Activated CD8-positive, alpha-beta memory T cell treated with anti-CD3 and anti-CD28 coated beads, Interleukin-2, amount 50 U/mL, for 4 hours (primary cell): ENCODE measurements around the gene CRTAP.
"Not testable (repeated sequence)": the region's sequence is repeated elsewhere in the genome, so short reads cannot be mapped to it uniquely, and the experiment has no call there.

ENCODE experiments used
- DNase-seq: peaks from one replicate; pipeline ENCODE4 v3.0.0-alpha.2; 2020

Gene CRTAP

DNA sequence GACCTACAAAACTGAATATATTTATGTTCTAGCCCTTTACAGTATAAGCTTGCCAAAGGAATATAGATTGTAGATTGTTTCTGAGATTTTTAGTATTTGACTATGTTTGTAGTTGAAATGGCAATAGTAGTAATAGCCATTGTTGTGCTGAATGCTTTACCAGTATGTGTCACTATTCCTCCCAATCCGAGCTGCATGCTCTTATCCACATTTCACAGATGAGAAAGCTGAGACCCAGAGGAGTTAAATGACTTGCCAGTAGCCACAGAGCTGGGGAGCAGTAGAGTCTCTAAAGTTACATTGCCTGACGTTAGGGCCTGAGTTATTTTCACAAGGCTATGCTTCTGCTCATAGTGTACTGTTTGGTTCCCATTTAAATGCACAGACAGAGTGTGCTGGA lies 13.6 kb upstream of the CRTAP start:
- DNase-seq: no peak

DNA sequence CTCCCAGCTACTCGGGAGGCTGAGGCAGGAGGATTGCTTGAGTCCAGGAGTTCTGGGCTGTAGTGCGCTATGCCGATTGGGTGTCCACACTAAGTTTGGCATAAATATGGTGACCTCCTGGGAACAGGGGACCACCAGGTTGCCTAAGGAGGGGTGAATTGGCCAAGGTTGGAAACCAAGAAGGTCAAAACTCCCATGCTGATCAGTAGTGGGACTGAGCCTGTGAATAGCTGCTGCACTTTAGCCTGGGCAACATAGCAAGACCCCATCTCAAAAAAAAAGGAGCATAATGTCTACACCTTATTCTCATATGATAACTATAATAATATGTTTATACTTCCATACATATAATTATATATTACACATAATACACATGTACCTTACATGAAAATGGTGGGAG lies 10.8 kb upstream of the CRTAP start:
- DNase-seq: no peak

DNA sequence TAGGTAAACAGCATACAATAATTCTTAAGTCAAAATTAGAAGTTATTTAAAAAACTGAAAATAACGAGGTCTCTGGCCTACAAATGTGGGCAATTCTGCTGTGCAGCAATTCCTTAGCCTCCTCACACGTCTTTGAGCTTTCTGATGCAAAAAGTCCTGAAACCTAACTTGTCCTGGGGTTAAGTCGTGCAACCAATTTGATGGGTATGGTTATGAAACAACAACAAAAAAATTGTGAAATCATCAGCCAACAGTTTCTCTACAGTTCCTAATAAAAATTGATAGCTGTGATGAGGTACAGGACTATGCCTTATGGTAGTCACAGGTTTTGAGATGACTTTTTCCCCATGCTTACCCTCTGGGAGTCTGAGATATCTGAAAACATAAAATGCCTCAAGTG lies 10.3 kb upstream of the CRTAP start:
- DNase-seq: no peak

DNA sequence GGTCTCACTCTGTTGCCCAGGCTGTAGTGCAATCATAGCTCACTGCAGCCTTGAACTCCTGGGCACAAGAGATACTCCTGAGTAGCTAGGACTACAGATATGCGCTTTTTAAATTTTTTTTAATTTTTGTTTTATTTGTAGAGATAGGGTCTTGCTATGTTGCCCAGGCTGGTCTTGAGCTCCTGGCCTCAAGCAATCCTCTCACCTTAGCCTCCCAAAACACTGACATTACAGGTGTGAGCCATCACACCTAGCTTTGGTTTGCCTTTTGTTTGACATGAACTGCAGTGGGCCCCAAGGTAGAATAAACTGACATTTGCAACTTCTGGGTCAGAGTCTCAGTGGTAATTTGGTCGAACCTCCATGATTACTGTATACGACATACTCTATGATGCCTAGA lies 9.0 kb upstream of the CRTAP start:
- DNase-seq: no peak

DNA sequence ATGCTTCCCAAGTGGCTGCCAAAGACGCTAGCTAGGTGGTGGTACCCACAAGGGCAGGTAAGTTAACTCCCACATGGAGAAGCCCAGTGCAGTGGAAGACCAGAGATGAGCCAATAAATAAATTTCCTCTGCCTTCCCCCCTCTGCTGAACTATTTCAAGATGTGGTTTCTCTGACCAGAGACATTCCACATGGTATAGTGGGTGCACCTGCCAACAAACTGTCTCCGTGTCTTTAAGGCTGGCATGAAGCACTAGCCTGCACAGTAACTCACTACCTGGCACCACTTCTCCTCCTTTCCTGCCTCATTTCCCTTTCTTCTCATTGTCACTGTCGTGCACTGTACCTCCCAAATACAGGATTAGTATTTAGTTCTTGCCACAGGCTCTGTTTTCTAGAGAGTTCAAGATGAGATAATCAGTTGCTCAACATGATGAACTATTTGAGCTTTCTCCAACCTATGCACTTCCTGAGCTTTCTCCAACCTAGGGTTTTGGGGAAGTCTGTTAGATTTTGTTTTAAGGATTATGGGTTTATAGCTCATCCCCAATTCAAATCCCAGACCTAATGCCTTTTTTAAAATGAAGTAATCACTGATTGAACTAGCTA lies 8.4 kb upstream of the CRTAP start:
- DNase-seq: no peak

DNA sequence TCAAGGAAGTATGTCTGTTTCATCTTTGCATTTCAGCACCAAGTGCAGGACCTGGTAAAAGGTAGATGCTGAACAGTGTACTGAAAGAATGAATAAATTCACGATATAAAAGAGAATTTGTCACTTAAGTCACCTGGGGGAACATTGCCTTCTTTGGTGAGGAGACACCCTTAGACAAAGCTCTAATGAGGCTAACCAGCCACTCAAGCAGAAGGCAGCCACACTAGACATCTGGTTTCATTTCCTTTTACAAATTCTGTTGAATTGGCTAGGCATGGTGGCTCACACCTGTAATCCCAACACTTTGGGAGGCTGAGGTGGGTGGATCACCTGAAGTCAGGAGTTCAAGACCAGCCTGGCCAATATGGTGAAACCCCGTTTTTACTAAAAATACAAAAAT lies 7.0 kb upstream of the CRTAP start:
- DNase-seq: not testable (repeated sequence)

DNA sequence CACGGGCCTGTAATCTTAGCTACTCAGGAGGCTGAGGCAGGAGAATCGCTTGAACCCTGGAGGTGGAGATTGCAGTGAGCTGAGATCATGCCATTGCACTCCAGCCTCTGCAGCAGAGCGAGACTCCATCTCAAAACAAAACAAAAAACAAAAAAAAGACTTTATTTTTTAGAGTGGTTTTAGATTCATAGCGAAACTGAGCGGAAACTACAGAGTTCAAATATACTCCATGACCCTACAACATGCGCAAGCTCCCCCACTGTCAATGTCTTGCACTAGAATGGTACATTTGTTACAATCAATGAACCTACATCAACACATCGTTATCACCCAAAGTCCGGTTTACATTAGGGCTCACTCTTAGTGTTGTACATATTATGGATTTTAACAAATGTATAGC lies 2.2 kb upstream of the CRTAP start:
- DNase-seq: no peak

DNA sequence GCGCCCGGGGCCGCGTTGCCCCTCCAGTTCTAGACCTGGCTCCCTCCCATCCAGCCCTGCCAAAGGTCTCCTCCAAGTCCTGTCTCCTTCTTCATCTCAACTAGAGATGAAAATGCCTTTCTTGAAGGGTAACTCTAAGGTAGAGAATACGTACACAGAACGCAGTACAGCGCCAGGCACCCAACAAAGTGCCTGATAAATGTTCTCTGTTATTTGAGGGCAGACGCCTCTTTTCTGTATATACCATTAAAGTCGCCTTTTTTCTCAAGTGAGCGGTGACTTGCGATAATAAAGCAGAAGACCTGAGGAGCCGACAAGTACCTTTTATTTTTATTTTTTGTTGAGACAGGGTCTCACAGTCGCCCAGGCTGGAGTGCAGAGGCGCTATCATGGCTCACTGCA lies 809 bp downstream of the CRTAP start:
- DNase-seq: no peak

DNA sequence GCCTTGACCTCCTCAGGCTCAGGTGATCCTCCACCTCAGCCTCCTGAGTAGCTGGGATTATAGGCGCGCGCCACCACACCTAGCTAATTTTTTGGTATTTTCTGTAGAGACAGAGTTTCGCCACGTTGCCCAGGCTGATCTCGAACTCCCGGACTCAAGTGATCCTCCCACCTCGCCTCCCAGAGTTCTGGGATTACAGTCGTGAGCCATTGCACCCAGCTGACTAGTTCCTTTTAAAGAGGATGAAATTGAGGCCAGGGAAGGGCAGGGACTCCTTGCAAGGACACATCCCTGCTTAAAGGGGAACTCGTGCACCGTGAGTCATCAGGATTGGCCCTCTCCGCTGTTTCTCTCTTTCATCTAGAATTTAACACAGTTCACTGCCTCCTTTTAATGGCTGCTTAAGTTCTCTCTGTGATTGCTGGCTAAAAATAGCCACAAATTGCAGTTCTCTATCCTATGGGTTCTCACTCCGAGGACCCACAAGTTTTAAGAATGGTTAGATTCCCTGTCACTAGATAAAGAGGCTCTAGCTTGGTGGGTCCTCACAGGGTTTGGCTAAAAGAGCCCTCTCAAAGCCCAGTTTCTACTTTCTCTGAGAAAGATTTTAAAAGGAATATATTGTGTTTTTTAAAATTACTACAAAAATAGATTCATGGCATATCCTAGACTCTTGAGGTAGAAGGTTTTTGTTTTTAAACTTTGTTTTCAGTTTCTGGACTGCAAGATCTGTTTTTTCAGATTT lies 1.4 kb downstream of the CRTAP start:
- DNase-seq: no peak

DNA sequence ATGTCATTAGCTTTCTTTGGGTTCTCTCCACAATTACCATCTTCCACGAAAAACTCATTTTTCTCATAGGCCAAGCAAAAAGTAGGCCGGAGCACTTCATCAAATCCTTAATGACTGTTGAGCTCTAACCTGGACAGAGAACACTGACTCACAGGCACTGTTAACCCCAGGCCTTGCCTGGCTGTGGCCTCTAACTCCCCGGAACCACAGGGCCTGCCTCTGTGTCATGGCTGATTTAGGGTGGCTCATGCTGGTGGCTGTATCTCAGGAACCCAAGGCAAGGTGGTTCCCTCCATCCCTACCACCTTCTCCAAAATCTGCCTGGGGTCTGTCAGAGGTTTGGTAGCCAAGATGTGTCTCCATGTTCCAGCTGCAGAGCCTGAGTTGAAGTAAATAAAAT lies 3.6 kb downstream of the CRTAP start:
- DNase-seq: no peak

DNA sequence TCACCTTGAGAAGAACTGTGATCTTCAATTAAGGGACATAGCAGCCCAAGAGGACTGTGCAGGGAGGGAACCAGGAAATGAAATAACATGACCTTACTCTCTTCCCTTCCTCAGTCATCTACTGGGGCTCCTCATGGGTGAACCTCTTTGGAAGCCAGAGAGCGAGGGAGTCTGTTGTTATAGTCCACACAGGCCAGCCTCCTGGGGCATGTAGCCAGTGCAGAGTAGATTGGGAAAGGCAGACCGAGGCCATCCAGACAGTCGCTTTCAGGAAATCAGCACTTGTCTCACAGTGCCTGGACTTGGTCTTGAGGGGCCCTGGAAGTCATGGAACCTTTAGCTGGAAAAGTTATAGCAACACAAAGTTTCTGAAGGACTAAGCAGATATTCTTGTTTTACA lies 6.1 kb downstream of the CRTAP start:
- DNase-seq: no peak

DNA sequence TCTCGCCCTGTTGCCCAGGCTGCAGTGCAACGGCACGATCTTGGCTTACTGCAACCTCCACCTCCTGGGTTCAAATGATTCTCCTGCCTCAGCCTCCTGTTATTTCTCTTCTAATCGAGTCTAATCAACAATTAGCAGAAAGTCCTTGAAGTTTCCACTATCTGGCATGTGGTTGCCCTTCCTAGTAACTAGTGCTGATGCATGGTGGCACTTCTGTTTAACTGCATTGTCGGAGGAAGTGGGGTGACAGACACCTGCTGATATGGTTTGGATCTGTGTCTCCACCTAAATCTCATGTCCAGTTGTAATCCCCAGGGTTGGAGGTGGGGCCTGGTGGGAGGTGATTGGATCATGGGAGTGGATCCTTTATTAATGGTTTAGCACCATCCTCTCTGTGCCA lies 9.2 kb downstream of the CRTAP start:
- DNase-seq: no peak

DNA sequence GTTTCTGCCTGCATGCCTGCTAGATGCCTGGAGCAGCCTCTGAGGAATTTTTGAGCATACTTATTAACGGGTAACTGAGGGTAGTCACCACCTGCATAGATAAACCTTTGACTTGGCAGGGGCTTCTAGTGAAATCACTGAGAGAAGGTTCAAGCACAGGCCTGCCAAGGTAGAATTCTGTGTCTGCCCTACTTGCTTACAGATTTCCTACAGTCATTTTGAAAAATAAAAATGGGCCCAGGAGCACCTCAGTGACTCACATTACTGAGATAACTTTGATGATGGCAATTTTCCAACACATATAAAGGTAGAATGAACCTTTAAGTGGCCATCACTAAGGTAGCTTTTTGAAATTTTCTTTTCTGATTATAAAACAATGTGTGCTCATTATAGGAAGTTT lies 10.8 kb downstream of the CRTAP start:
- DNase-seq: no peak

DNA sequence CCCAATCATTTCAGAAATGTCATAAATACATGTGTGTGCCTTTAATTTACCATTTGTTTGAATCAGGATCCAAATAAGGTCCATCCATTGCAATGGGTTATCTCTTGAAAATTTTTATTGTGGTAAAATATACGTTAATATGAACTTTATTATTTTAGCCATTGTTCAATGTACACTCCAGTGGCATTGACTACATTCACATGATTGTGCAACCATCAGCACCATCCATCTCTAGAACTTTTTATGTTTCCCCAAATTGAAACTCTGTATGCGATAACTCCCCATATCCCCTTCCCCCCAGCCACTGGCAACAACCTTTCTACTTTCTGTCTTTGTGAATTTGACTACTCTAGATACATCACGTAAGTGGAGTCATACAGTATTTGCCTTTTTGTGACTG lies 12.0 kb downstream of the CRTAP start:
- no peak for DNase-seq

DNA sequence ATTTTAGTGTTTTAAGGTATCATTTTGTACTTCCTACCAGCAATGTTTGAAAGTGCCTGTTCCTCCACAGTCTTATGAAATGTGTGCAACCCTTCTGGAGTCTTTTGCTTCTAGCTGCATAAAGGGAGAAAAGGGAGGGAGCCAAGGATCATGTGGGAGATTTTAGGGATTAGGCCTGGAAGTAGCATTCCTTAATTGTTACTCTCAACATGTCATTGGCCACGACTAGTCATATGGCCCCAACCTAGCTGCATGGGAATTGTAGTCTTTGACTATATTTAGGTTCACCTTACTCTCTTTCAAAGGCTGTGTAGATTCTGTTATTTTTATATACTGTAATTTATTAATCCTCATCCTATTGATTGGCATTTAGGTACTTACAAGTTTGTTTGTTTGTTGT lies 14.9 kb downstream of the CRTAP start:
- DNase-seq: no peak

DNA sequence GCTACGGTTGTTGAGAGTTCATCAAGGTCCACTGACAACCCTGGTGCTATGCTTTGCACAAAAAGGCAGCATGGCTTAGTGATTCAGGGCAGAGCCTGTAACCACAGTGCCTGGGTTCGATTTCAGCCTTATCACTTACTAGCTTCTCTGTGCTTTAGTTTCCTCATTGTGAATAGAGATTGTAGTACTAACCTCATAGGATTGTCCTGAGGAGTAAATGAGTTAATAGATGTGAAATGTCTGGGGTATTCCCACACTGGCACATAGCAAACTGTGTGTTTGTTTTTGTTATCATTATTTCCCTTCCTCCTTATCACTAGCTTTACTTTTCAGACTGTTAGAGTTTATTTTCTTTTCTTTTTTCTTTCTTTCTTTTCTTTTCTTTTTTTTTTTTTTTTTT lies 16.3 kb downstream of the CRTAP start:
- DNase-seq: no peak

DNA sequence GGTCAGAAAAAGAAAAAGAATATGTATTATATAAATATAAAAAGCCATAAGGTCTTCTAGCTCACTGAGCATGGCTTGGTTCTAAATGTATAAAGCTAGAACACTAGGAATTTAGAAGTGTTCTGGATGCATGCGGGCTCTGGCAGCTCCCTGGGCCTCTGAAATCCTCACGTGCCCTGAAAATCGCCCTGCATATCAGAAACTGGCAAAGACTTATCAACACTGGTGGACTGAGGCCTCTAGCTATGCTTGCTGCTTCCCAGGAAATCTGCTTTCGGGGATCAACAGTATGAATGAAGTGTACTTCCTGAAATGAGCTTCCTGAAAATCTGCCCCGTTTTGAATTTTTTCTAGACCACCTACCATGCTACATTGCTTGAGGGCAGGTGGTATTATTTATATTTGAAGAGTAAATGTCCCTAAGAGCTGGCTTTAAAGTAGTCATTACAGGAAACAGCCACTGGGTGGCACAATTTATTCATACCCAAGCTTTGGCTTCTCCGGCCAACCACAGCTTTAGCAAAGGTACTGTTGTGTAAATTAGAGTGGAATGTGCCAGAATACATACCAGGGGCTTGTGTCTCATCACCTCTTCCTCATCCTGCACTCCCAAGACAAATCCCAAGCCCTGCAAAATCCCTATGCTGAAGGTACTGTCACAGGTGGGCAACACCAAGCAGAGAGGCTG lies 17.7 kb downstream of the CRTAP start:
- no peak for DNase-seq

DNA sequence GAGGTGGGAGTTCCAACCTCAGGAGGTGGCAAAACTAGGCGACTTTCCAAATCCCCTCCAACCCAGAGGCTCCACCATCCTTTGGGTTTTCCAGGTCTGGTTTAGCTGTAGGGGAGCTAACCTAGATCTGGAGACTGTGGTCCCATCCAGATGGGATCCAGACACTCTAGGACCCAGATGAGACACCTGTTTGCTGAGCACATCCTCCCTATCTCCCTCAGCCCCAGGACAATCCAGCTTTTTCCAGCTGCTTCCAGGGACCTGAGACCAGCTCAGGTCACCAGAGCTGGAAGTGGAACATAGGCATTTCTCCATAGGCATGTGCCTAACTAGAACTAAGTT lies 18.2 kb downstream of the CRTAP start:
- no peak for DNase-seq

DNA sequence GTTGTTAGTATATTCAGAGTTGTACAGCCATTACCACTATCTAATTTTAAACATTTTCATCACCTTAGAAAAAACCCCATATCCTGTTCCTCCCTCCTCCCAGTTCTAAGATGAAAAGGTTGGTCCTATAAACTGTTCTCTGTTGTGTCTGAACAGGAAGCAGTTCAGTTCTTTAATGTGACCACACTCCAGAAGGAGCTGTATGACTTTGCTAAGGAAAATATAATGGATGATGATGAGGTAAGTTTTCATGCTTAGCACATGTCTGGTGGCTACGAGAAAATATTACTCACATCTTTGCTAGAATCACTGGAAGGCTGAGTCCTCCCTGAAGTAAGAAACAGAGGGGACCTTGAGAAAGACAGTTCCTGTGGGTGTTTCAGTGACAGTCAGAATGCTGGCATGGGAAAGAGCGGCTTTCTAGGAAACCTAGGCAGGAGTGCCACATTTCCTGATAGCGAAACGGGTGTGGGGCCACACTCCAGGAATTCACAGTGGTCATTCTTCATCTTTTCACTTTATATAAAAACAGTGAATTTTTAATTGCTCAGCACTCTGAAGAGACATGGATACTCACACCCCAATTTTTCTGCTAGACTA lies 20.3 kb downstream of the CRTAP start:
- DNase-seq: no peak

DNA sequence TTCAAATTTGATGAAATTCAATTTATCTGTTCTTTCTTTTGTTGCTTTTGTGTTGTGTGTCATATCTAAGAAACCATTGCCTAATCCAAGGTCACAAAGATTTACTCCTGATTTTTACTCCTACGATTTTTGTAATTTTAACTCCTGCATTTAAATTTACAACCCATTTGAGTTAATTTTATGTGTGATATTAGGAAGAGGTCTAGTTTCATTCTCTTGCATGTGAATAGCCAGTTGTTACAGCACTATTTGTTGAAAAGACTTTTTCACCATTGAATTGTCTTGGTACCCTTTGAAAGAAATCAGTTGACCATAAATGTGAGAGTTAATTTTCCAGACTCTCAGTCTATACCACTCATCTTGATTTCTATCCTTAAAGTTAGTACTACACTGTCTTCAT lies 23.9 kb downstream of the CRTAP start:
- no peak for DNase-seq

DNA sequence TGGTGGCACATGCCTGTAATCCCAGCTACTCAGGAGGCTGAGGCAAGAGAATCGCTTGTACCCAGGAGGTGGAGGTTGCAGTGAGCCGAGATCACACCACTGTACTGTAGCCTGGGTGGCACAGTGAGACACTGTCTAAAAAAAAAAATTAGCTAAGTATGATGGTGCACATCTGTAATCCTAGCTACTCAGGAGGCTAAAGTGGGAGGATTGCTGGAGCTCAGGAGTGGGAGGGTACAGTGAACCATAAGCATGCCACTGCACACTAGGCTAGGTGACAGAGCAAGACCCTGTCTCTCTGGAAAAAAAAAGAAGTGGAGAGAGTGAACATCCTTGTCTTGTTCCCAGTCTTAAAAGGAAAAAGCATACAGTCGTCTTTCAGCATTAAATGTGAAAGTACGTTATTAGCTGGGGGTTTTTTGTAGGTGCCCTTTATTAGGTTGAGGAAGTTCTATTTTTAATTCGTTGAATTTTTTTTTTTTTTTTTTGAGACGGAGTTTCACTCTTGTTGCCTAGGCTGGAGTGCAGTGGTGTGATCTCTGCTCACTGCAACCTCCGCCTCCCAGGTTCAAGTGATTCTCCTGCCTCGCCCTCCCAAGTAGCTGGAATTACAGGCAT lies 25.3 kb downstream of the CRTAP start:
- not testable (repeated sequence) for DNase-seq

DNA sequence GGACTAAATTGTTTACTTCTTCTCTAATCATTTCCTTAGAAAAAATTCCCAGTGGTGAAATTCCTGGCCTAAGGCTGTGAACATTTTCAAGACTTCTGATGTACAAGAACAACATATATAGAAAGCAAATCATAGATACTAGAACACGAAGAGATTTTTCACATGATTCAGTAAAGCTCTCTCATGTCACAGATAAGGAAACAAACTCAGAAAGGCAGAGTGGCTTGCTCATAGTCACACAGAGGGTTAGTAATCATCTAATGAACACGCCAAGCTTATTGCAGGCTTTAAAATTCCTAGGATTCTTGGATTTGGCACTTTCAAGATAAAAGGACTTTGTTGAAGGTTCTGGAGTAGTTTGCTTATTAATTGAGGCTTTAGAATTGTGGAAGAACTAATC lies 26.2 kb downstream of the CRTAP start:
- no peak for DNase-seq

DNA sequence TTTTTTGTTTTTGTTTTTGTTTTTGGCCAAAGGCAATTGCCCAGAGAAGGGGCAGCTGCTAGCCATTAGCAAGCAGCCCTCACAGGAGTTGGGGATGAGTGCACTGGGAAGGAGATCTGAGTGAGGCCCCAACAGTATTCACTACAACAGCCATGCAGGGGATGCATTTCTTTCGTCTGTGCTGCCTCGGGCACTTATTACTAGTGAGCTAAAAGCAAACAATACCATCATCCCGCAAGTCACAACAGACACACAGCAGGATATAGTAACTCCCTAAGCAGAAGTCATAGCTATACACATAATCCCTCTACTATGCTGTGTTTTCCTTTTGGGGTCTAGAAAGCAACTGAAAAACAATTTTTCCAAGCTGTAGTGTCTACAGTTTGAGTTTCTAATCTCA lies 27.2 kb downstream of the CRTAP start:
- DNase-seq: no peak

DNA sequence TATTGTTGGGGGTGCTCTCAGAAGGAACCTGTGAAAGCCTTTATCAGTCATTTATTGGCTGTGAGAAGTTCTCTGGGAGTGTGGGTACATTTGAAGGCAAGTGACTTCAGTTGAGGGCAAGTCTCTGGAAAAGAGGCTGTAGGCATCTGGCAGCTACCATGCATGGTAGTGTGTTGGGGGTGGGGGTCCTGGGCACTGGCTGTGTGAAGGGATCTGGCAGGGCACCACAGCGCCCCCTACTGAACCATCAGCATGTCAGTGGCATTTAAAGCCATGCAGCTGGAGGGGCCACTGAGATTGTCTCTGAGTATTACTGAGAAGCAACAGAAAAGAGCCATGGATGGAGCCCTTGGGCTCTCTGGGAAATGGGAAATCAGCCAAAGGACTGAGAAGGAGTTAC lies 30.6 kb downstream of the CRTAP start:
- no peak for DNase-seq
